Smooth muscle cell (in vitro differentiated cells): Measurements from ENCODE around the gene COLEC12. TPM values are rescaled to one million over a fixed set of nuclear protein-coding genes. Genes with fewer than 3 reads are reported as not detected.
"Not testable (repeated sequence)": the region's sequence is repeated elsewhere in the genome, so short reads cannot be mapped to it uniquely, and the experiment has no call there.

Experiments used
- DNase-seq: peaks from one replicate; lab custom pipeline; 2025; ENCODE audit not compliant: unreplicated experiment; lab: John Stamatoyannopoulos, UW
- H2AFZ ChIP-seq: fragments of 200-600 bp; sonication (generic); 2 replicates; pipeline ENCODE4 v1.6.0; 2016; ENCODE audit warnings: antibody characterized with exemption, low read depth, mild to moderate bottlenecking
- H3F3A ChIP-seq: fragments of 200-600 bp; sonication (generic); 2 replicates; pipeline ENCODE4 v1.6.0; 2017; ENCODE audit warnings: antibody characterized with exemption, low read depth
- H3K27ac ChIP-seq: fragments of 200-600 bp; sonication (generic); 2 replicates; pipeline ENCODE4 v1.5.1; 2016; ENCODE audit warnings: low read depth, mild to moderate bottlenecking
- H3K27me3 ChIP-seq: fragments of 200-600 bp; sonication (generic); 2 replicates; pipeline ENCODE4 v1.6.1; 2016; ENCODE audit warnings: low read depth, mild to moderate bottlenecking
- H3K36me3 ChIP-seq: fragments of 200-600 bp; sonication (generic); 2 replicates; pipeline ENCODE4 v1.5.1; 2016; ENCODE audit warnings: low read depth
- H3K4me1 ChIP-seq: fragments of 200-600 bp; sonication (generic); 2 replicates; pipeline ENCODE4 v1.5.1; 2016; ENCODE audit warnings: low read depth
- H3K4me2 ChIP-seq: fragments of 200-600 bp; sonication (generic); 2 replicates; pipeline ENCODE4 v1.6.0; 2016; ENCODE audit warnings: mild to moderate bottlenecking
- H3K4me3 ChIP-seq: fragments of 200-600 bp; sonication (generic); 2 replicates; pipeline ENCODE4 v1.5.1; 2016; ENCODE audit warnings: mild to moderate bottlenecking
- H3K79me2 ChIP-seq: fragments of 200-600 bp; sonication (generic); 2 replicates; pipeline ENCODE4 v1.6.0; 2016; ENCODE audit warnings: low read depth, mild to moderate bottlenecking
- H3K9ac ChIP-seq: fragments of 200-600 bp; sonication (generic); 2 replicates; pipeline ENCODE4 v1.6.0; 2016; ENCODE audit warnings: low read depth
- H3K9me3 ChIP-seq: fragments of 200-600 bp; sonication (generic); replicated peaks from 2 replicates; pipeline ENCODE4 v1.5.1; 2016; ENCODE audit warnings: low read depth
- H4K20me1 ChIP-seq: fragments of 200-600 bp; sonication (generic); 2 replicates; pipeline ENCODE4 v1.6.0; 2016; ENCODE audit warnings: low read depth
- CTCF ChIP-seq: fragments of 200-600 bp; sonication (generic); IDR thresholded peaks from 2 replicates; pipeline ENCODE4 v1.5.1; 2017; ENCODE audit warnings: borderline replicate concordance, mild to moderate bottlenecking, antibody characterized with exemption; ENCODE audit not compliant: insufficient read depth, poor library complexity, severe bottlenecking
- WGBS: methylation state at CpG from one replicate; pipeline ENCODE4 v1.1.7; 2016; ENCODE audit warnings: low lambda C conversion rate; 5-methylcytosine and 5-hydroxymethylcytosine counted together
- polyA plus RNA-seq: library from polyadenylated mRNA; unstranded; fragments of >200 nt; fragmentation: Nextera tagmentation; extraction: Ambion mirVana; gene quantifications from 2 replicates; pipeline ENCODE4 v1.2.1, GENCODE V29; 2016
- total RNA-seq: library from RNA; depleted of rRNA; stranded (reverse); fragments of >200 nt; gene quantifications from 2 replicates; pipeline ENCODE4 v1.2.3, GENCODE V29; 2014

The COLEC12 gene
- total and polyA plus RNA-seq, 2 experiments from 2014 or later = 10.8 to 13.7 TPM

- H3K4me2 ChIP-seq = no peak overlapping the region
- H3K36me3 ChIP-seq = no peaks in the 10 kb centered on the region
Measured at GRCh38 chr18:312415-312814, 188.1 kb downstream of the COLEC12 start.

GRCh38 chr18:310042-310441 is 190.5 kb downstream of the COLEC12 start:
- H3K79me2 ChIP-seq = no peaks in the 10 kb centered on the region
- H3K27ac ChIP-seq = no peak overlapping the region
- no peaks in the 10 kb centered on the region for H3K4me1 ChIP-seq
- H3K4me2 ChIP-seq = no peak overlapping the region
- no peaks in the 10 kb centered on the region for H3K9me3 ChIP-seq
- H2AFZ ChIP-seq = no peak overlapping the region
- no peak overlapping the region for H3K4me3 ChIP-seq
- no peaks in the 10 kb centered on the region for H4K20me1 ChIP-seq
- H3K27me3 ChIP-seq = peaks cover 23% of the 10 kb centered on the region
- no peak overlapping the region for H3K9ac ChIP-seq
- no peaks in the 10 kb centered on the region for H3K36me3 ChIP-seq
- no peak for TF ChIP-seq CTCF
- DNase-seq = no peak
- H3F3A ChIP-seq = no peaks in the 10 kb centered on the region

More at GRCh38 chr18:312415-312814, 188.1 kb downstream of the COLEC12 start:
- Histone ChIP-seq H3K9ac (no peak overlapping the region), H2AFZ (no peak overlapping the region), H3K27ac (no peak overlapping the region), H3K27me3 (peaks cover 16% of the 10 kb centered on the region), H3K79me2 (no peaks in the 10 kb centered on the region), H3K9me3 (no peaks in the 10 kb centered on the region), H4K20me1 (no peaks in the 10 kb centered on the region), H3K4me3 (no peak overlapping the region), H3F3A (no peaks in the 10 kb centered on the region), H3K4me1 (no peaks in the 10 kb centered on the region)
- WGBS = 66% methylated on average over 4 of the region's 4 CpGs
- DNase-seq = no peak
- no peak for TF ChIP-seq CTCF

- not testable (repeated sequence) for H3F3A ChIP-seq, H3K4me1 ChIP-seq, H3K9ac ChIP-seq, H3K9me3 ChIP-seq, H3K79me2 ChIP-seq, DNase-seq, H3K4me3 ChIP-seq, H4K20me1 ChIP-seq, H2AFZ ChIP-seq, H3K27ac ChIP-seq, H3K36me3 ChIP-seq, H3K4me2 ChIP-seq
- peaks cover 23% of the 10 kb centered on the region for H3K27me3 ChIP-seq
- 92% methylated on average over 4 of the region's 4 CpGs for WGBS
Measured at GRCh38 chr18:308086-308485, 192.4 kb downstream of the COLEC12 start.

GRCh38 chr18:306608-307255 is 193.8 kb downstream of the COLEC12 start:
- H2AFZ ChIP-seq = no peak overlapping the region
- no peak overlapping the region for H3K9ac ChIP-seq
- H3K4me3 ChIP-seq = no peak overlapping the region
- no peaks in the 10 kb centered on the region for H3K79me2 ChIP-seq
- no peaks in the 10 kb centered on the region for H3K9me3 ChIP-seq
- no peak for TF ChIP-seq CTCF
- WGBS = 90% methylated on average over 7 of the region's 7 CpGs
- peaks cover 23% of the 10 kb centered on the region for H3K27me3 ChIP-seq
- H3K36me3 ChIP-seq = no peaks in the 10 kb centered on the region
- no peak overlapping the region for H3K4me2 ChIP-seq
- no peak overlapping the region for H3K27ac ChIP-seq
- no peaks in the 10 kb centered on the region for H3F3A ChIP-seq
- no peaks in the 10 kb centered on the region for H4K20me1 ChIP-seq
- no peak for DNase-seq
- no peaks in the 10 kb centered on the region for H3K4me1 ChIP-seq
